KMS-11 (cell line): Measurements from ENCODE around the gene KRTAP10-1.

ENCODE experiments used
- H2AFZ ChIP-seq: fragments of 200-600 bp; sonication (generic); 2 replicates; pipeline ENCODE4 v1.6.1; 2016; ENCODE audit warnings: antibody characterized with exemption, mixed run types, low read depth
- H3K27ac ChIP-seq: fragments of 200-600 bp; sonication (generic); 2 replicates; pipeline ENCODE4 v1.6.1; 2016; ENCODE audit warnings: mild to moderate bottlenecking, mixed run types
- H3K27me3 ChIP-seq: fragments of 200-600 bp; sonication (generic); 2 replicates; pipeline ENCODE4 v1.6.1; 2017; ENCODE audit warnings: mild to moderate bottlenecking, low read depth, mixed run types, moderate library complexity; ENCODE audit not compliant: insufficient read depth
- H3K36me3 ChIP-seq: fragments of 200-600 bp; sonication (generic); 2 replicates; pipeline ENCODE4 v1.6.1; 2017; ENCODE audit warnings: mild to moderate bottlenecking, mixed run types; ENCODE audit not compliant: insufficient read depth
- H3K4me1 ChIP-seq: fragments of 200-600 bp; sonication (generic); 2 replicates; pipeline ENCODE4 v1.6.1; 2016; ENCODE audit warnings: mild to moderate bottlenecking, low read depth, mixed run types; ENCODE audit not compliant: poor library complexity, severe bottlenecking
- H3K4me2 ChIP-seq: fragments of 200-600 bp; sonication (generic); 2 replicates; pipeline ENCODE4 v1.7.0; 2016; ENCODE audit warnings: mild to moderate bottlenecking, mixed run types
- H3K4me3 ChIP-seq: fragments of 200-600 bp; sonication (generic); IDR thresholded peaks from 2 replicates; pipeline ENCODE4 v1.6.1; 2017; ENCODE audit warnings: low read depth, low read length, mixed read lengths; ENCODE audit not compliant: insufficient read depth
- H3K79me2 ChIP-seq: fragments of 200-600 bp; sonication (generic); 2 replicates; pipeline ENCODE4 v1.6.1; 2016; ENCODE audit warnings: low read depth, mixed run types; ENCODE audit not compliant: insufficient read depth
- H3K9ac ChIP-seq: fragments of 200-600 bp; sonication (generic); 2 replicates; pipeline ENCODE4 v1.6.1; 2016; ENCODE audit warnings: mild to moderate bottlenecking, mixed run types
- H4K20me1 ChIP-seq: fragments of 200-600 bp; sonication (generic); 2 replicates; pipeline ENCODE4 v1.6.1; 2016; ENCODE audit warnings: mild to moderate bottlenecking, mixed run types; ENCODE audit not compliant: insufficient read depth
- TF ChIP-seq, protein P1 (sequence below): fragments of 200-600 bp; sonication (generic); conservative IDR thresholded peaks from 2 replicates; pipeline ENCODE4 v1.6.1; 2017; ENCODE audit warnings: low read depth, mild to moderate bottlenecking, antibody characterized with exemption, low read length, moderate library complexity, mixed read lengths

The KRTAP10-1 gene

GRCh38 chr21:44521301-44521927, 18.6 kb downstream of the KRTAP10-1 start:
- no peaks in the 10 kb centered on the region for H3K4me1 ChIP-seq
- no peak overlapping the region for H2AFZ ChIP-seq
- no peaks in the 10 kb centered on the region for H3K36me3 ChIP-seq
- H3K9ac ChIP-seq = no peak overlapping the region
- no peak overlapping the region for H3K4me2 ChIP-seq
- no peak overlapping the region for H3K4me3 ChIP-seq
- no peaks in the 10 kb centered on the region for H3K79me2 ChIP-seq
- H3K27ac ChIP-seq = no peak overlapping the region
- H4K20me1 ChIP-seq = no peaks in the 10 kb centered on the region
- TF ChIP-seq, protein P1, sequence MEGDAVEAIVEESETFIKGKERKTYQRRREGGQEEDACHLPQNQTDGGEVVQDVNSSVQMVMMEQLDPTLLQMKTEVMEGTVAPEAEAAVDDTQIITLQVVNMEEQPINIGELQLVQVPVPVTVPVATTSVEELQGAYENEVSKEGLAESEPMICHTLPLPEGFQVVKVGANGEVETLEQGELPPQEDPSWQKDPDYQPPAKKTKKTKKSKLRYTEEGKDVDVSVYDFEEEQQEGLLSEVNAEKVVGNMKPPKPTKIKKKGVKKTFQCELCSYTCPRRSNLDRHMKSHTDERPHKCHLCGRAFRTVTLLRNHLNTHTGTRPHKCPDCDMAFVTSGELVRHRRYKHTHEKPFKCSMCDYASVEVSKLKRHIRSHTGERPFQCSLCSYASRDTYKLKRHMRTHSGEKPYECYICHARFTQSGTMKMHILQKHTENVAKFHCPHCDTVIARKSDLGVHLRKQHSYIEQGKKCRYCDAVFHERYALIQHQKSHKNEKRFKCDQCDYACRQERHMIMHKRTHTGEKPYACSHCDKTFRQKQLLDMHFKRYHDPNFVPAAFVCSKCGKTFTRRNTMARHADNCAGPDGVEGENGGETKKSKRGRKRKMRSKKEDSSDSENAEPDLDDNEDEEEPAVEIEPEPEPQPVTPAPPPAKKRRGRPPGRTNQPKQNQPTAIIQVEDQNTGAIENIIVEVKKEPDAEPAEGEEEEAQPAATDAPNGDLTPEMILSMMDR = no peak
- H3K27me3 ChIP-seq = peaks cover 44% of the 10 kb centered on the region; the same call in 1 of the 2 replicates

GRCh38 chr21:44520326-44521300, 19.4 kb downstream of the KRTAP10-1 start:
- TF ChIP-seq, protein P1 = no peak
- no peak overlapping the region for H3K4me2 ChIP-seq
- H3K9ac ChIP-seq = no peak overlapping the region
- no peaks in the 10 kb centered on the region for H3K79me2 ChIP-seq
- no peak overlapping the region for H3K27ac ChIP-seq
- H3K27me3 ChIP-seq = peaks cover 46% of the 10 kb centered on the region
- no peak overlapping the region for H3K4me3 ChIP-seq
- H2AFZ ChIP-seq = no peak overlapping the region
- no peaks in the 10 kb centered on the region for H4K20me1 ChIP-seq
- no peaks in the 10 kb centered on the region for H3K36me3 ChIP-seq
- H3K4me1 ChIP-seq = no peaks in the 10 kb centered on the region

GRCh38 chr21:44519346-44520325, 20.4 kb downstream of the KRTAP10-1 start:
- H3K27me3 ChIP-seq = peaks cover 55% of the 10 kb centered on the region
- no peaks in the 10 kb centered on the region for H4K20me1 ChIP-seq
- no peaks in the 10 kb centered on the region for H3K79me2 ChIP-seq
- H3K4me3 ChIP-seq = no peak overlapping the region
- no peak overlapping the region for H3K4me2 ChIP-seq
- no peaks in the 10 kb centered on the region for H3K4me1 ChIP-seq
- TF ChIP-seq, protein P1 = no peak
- H3K9ac ChIP-seq = no peak overlapping the region
- H2AFZ ChIP-seq = no peak overlapping the region
- H3K27ac ChIP-seq = no peak overlapping the region
- no peaks in the 10 kb centered on the region for H3K36me3 ChIP-seq

DNA sequence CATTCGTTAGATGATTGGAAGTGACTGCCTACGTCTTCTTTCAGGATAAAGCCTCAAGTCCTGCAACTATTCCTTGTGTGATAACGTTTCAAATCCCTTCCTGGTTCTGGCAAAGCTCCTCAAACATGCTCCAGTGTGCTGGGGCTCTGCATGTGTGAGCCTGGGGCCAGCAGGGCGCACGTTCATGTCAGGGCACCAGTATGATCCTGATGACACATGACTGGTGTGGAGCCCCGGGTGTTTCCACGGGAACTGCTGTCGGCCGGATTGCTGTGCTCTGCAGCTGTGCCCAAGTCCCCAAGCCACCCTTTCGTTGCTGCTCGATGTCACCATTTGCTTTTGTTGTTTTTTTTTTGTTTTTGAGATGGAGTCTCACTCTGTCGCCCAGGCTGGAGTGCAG, 21.3 kb downstream of the KRTAP10-1 start:
- Histone ChIP-seq H3K4me1 (no peaks in the 10 kb centered on the region), H4K20me1 (no peaks in the 10 kb centered on the region), H3K36me3 (no peaks in the 10 kb centered on the region), H3K4me3 (no peak overlapping the region), H3K79me2 (no peaks in the 10 kb centered on the region), H3K27me3 (peaks cover 64% of the 10 kb centered on the region), H3K27ac (no peak overlapping the region), H3K9ac (no peak overlapping the region), H3K4me2 (no peak overlapping the region), H2AFZ (no peak overlapping the region)
- TF ChIP-seq, protein P1 = no peak
